SJCRH30 (cell line): ENCODE measurements around the gene CADM2. TPM values are rescaled to one million over a fixed set of nuclear protein-coding genes. Genes with fewer than 3 reads are reported as not detected.

Experiments
- DNase-seq, 2 experiments: peaks; one replicate each; pipeline ENCODE4 v3.0.0-alpha.2; 2015 to 2020
- H3K27ac ChIP-seq: fragments of 250-450 bp; sonication (Bioruptor Pico); 2 replicates; pipeline ENCODE4 v1.5.1; 2020; ENCODE audit warnings: mild to moderate bottlenecking, moderate library complexity
- H3K27me3 ChIP-seq: fragments of 250-450 bp; sonication (Bioruptor Pico); 2 replicates; pipeline ENCODE4 v1.5.1; 2020; ENCODE audit warnings: mild to moderate bottlenecking, moderate library complexity
- H3K36me3 ChIP-seq: fragments of 250-450 bp; sonication (Bioruptor Pico); 2 replicates; pipeline ENCODE4 v1.5.1; 2020; ENCODE audit warnings: mild to moderate bottlenecking, moderate library complexity
- H3K4me1 ChIP-seq: fragments of 250-450 bp; sonication (Bioruptor Pico); 2 replicates; pipeline ENCODE4 v1.5.1; 2020; ENCODE audit warnings: mild to moderate bottlenecking, moderate library complexity
- H3K4me3 ChIP-seq: fragments of 250-450 bp; sonication (Bioruptor Pico); 2 replicates; pipeline ENCODE4 v1.5.1; 2020; ENCODE audit warnings: mild to moderate bottlenecking, moderate library complexity
- H3K9me3 ChIP-seq: fragments of 250-450 bp; sonication (Bioruptor Pico); replicated peaks from 2 replicates; pipeline ENCODE4 v1.5.1; 2020; ENCODE audit warnings: mild to moderate bottlenecking, moderate library complexity
- total RNA-seq: library from RNA; depleted of rRNA; stranded (reverse); fragments of >200 nt; shearing (Covaris generic); gene quantifications from 2 replicates; pipeline ENCODE4 v1.2.3, GENCODE V29; 2014

Gene CADM2
- total RNA-seq, 1 experiment from 2014 or later, result 20.8 TPM

- H3K27me3 ChIP-seq, result no peaks in the 10 kb centered on the region
- DNase-seq, result no peak
- no peaks in the 10 kb centered on the region for H3K9me3 ChIP-seq
- H3K4me3 ChIP-seq, result no peak overlapping the region
- H3K4me1 ChIP-seq, result no peaks in the 10 kb centered on the region
- H3K36me3 ChIP-seq, result no peaks in the 10 kb centered on the region
- no peak overlapping the region for H3K27ac ChIP-seq
These were observed 613.6 kb downstream of the CADM2 start for GRCh38 chr3:85572426-85572825.

- Histone ChIP-seq H3K27me3 (no peaks in the 10 kb centered on the region), H3K4me3 (no peak overlapping the region), H3K9me3 (no peaks in the 10 kb centered on the region), H3K36me3 (no peaks in the 10 kb centered on the region), H3K27ac (no peak overlapping the region), H3K4me1 (no peaks in the 10 kb centered on the region)
- no peak for DNase-seq
These were observed 614.2 kb downstream of the CADM2 start for GRCh38 chr3:85572978-85573377.

GRCh38 chr3:85574006-85574705, 615.4 kb downstream of the CADM2 start:
- Histone ChIP-seq H3K4me1 (no peaks in the 10 kb centered on the region), H3K27me3 (no peaks in the 10 kb centered on the region), H3K27ac (no peak overlapping the region), H3K4me3 (no peak overlapping the region), H3K9me3 (no peaks in the 10 kb centered on the region), H3K36me3 (no peaks in the 10 kb centered on the region)
- no peak for DNase-seq

GRCh38 chr3:85576091-85576690, 617.4 kb downstream of the CADM2 start:
- Histone ChIP-seq H3K9me3 (no peaks in the 10 kb centered on the region), H3K4me3 (no peak overlapping the region), H3K27ac (no peak overlapping the region), H3K27me3 (no peaks in the 10 kb centered on the region), H3K4me1 (no peaks in the 10 kb centered on the region), H3K36me3 (no peaks in the 10 kb centered on the region)
- peak; percentile 39 to 76 for DNase-seq

GRCh38 chr3:85576697-85577200, 618.0 kb downstream of the CADM2 start:
- no peak for DNase-seq
- Histone ChIP-seq H3K27me3 (no peaks in the 10 kb centered on the region), H3K27ac (no peak overlapping the region), H3K4me1 (no peaks in the 10 kb centered on the region), H3K9me3 (no peaks in the 10 kb centered on the region), H3K36me3 (no peaks in the 10 kb centered on the region), H3K4me3 (no peak overlapping the region)

GRCh38 chr3:85584779-85585356, 626.1 kb downstream of the CADM2 start:
- H3K4me1 ChIP-seq, result no peaks in the 10 kb centered on the region
- DNase-seq, result no peak
- no peak overlapping the region for H3K27ac ChIP-seq
- no peaks in the 10 kb centered on the region for H3K36me3 ChIP-seq
- H3K9me3 ChIP-seq, result no peaks in the 10 kb centered on the region
- no peak overlapping the region for H3K4me3 ChIP-seq
- H3K27me3 ChIP-seq, result no peaks in the 10 kb centered on the region

GRCh38 chr3:85586018-85586417, 627.2 kb downstream of the CADM2 start:
- no peak for DNase-seq
- Histone ChIP-seq H3K4me1 (no peaks in the 10 kb centered on the region), H3K9me3 (no peaks in the 10 kb centered on the region), H3K27ac (no peak overlapping the region), H3K36me3 (no peaks in the 10 kb centered on the region), H3K4me3 (no peak overlapping the region), H3K27me3 (no peaks in the 10 kb centered on the region)

- no peak overlapping the region for H3K27ac ChIP-seq
- no peaks in the 10 kb centered on the region for H3K9me3 ChIP-seq
- no peak overlapping the region for H3K4me3 ChIP-seq
- no peaks in the 10 kb centered on the region for H3K4me1 ChIP-seq
- no peaks in the 10 kb centered on the region for H3K27me3 ChIP-seq
- H3K36me3 ChIP-seq, result no peaks in the 10 kb centered on the region
- DNase-seq, result no peak
These were observed 630.4 kb downstream of the CADM2 start for GRCh38 chr3:85589145-85589544.

GRCh38 chr3:85591451-85591850, 632.7 kb downstream of the CADM2 start:
- Histone ChIP-seq H3K36me3 (no peaks in the 10 kb centered on the region), H3K9me3 (no peaks in the 10 kb centered on the region), H3K4me3 (no peak overlapping the region), H3K27me3 (no peaks in the 10 kb centered on the region), H3K27ac (no peak overlapping the region), H3K4me1 (no peaks in the 10 kb centered on the region)
- DNase-seq, result no peak

- no peaks in the 10 kb centered on the region for H3K4me1 ChIP-seq
- H3K27me3 ChIP-seq, result no peaks in the 10 kb centered on the region
- H3K4me3 ChIP-seq, result no peak overlapping the region
- no peaks in the 10 kb centered on the region for H3K36me3 ChIP-seq
- DNase-seq, result no peak
- H3K9me3 ChIP-seq, result no peaks in the 10 kb centered on the region
- H3K27ac ChIP-seq, result no peak overlapping the region
These were observed 633.5 kb downstream of the CADM2 start for GRCh38 chr3:85592256-85592655.

GRCh38 chr3:85594676-85595075, 635.9 kb downstream of the CADM2 start:
- Histone ChIP-seq H3K27me3 (no peaks in the 10 kb centered on the region), H3K9me3 (no peaks in the 10 kb centered on the region), H3K4me3 (no peak overlapping the region), H3K36me3 (no peaks in the 10 kb centered on the region), H3K4me1 (no peaks in the 10 kb centered on the region), H3K27ac (no peak overlapping the region)
- DNase-seq, result no peak

- no peaks in the 10 kb centered on the region for H3K27me3 ChIP-seq
- DNase-seq, result peak; percentile 2 to 72
- H3K36me3 ChIP-seq, result no peaks in the 10 kb centered on the region
- H3K4me1 ChIP-seq, result peaks cover 28% of the 10 kb centered on the region
- no peaks in the 10 kb centered on the region for H3K9me3 ChIP-seq
- peak overlapping the region; percentile 70; the same call in 1 of the 2 replicates for H3K27ac ChIP-seq
- H3K4me3 ChIP-seq, result no peak overlapping the region
These were observed 644.6 kb downstream of the CADM2 start for GRCh38 chr3:85603378-85603777.

- Histone ChIP-seq H3K4me1 (peaks cover 28% of the 10 kb centered on the region), H3K27me3 (no peaks in the 10 kb centered on the region), H3K9me3 (no peaks in the 10 kb centered on the region), H3K27ac (peak overlapping the region; percentile 70), H3K36me3 (no peaks in the 10 kb centered on the region), H3K4me3 (no peak overlapping the region; the same call in 1 of the 2 replicates)
- DNase-seq, result peak; percentile 17 to 52
These were observed 645.9 kb downstream of the CADM2 start for GRCh38 chr3:85604641-85605040.

- Histone ChIP-seq H3K27me3 (no peaks in the 10 kb centered on the region), H3K36me3 (no peaks in the 10 kb centered on the region), H3K9me3 (no peaks in the 10 kb centered on the region), H3K4me1 (peaks cover 28% of the 10 kb centered on the region), H3K4me3 (no peak overlapping the region; the same call in 1 of the 2 replicates), H3K27ac (peak overlapping the region; percentile 70)
- DNase-seq, result peak in 1 of 2 experiments; percentile 51
These were observed 646.3 kb downstream of the CADM2 start for GRCh38 chr3:85605066-85605465.

- Histone ChIP-seq H3K27ac (no peak overlapping the region), H3K4me3 (no peak overlapping the region), H3K27me3 (no peaks in the 10 kb centered on the region), H3K4me1 (no peaks in the 10 kb centered on the region), H3K36me3 (no peaks in the 10 kb centered on the region), H3K9me3 (no peaks in the 10 kb centered on the region)
- no peak for DNase-seq
These were observed 667.9 kb downstream of the CADM2 start for GRCh38 chr3:85626662-85627061.
